ENCODE data around the gene SNED1.

Gene SNED1

GRCh38 chr2:241129086-241129871 lies 130.9 kb downstream of the SNED1 start:
- FAIRE-seq (no peak), DNase-seq (ENCODE audit: insufficient read length, low spot score) (no peak)
- no peak for TF ChIP-seq CTCF (IDR thresholded peaks at IDR 0.05; ENCODE audit: insufficient read depth, missing control alignments)

- no peak for DNase-seq (ENCODE audit: insufficient read length, low spot score)
- FAIRE-seq = no peak
- no peak for TF ChIP-seq CTCF (IDR thresholded peaks at IDR 0.05; ENCODE audit: insufficient read depth, missing control alignments)
Observed at GRCh38 chr2:241130316-241130715, 131.9 kb downstream of the SNED1 start.

GRCh38 chr2:241131531-241131930 lies 133.1 kb downstream of the SNED1 start:
- TF ChIP-seq CTCF (IDR thresholded peaks at IDR 0.05; ENCODE audit: insufficient read depth, missing control alignments) = no peak
- no peak for DNase-seq (ENCODE audit: insufficient read length, low spot score)
- no peak for FAIRE-seq

- DNase-seq (ENCODE audit: insufficient read length, low spot score) (no peak), FAIRE-seq (no peak)
- no peak for TF ChIP-seq CTCF (IDR thresholded peaks at IDR 0.05; ENCODE audit: insufficient read depth, missing control alignments)
Observed at GRCh38 chr2:241132538-241133435, 134.4 kb downstream of the SNED1 start.

- FAIRE-seq (no peak), DNase-seq (ENCODE audit: insufficient read length, low spot score) (no peak)
- no peak for TF ChIP-seq CTCF (IDR thresholded peaks at IDR 0.05; ENCODE audit: insufficient read depth, missing control alignments)
Observed at GRCh38 chr2:241133436-241133820, 135.0 kb downstream of the SNED1 start.

- no peak for TF ChIP-seq CTCF (IDR thresholded peaks at IDR 0.05; ENCODE audit: insufficient read depth, missing control alignments)
- FAIRE-seq (no peak), DNase-seq (ENCODE audit: insufficient read length, low spot score) (no peak)
Observed at GRCh38 chr2:241134711-241135110, 136.3 kb downstream of the SNED1 start.

Data from D721Med (cell line).